H9 (cell line): ENCODE measurements around the gene ELAC1. TPM values are rescaled to one million over a fixed set of nuclear protein-coding genes. Genes with fewer than 3 reads are reported as not detected.
"Not testable (repeated sequence)": the region's sequence is repeated elsewhere in the genome, so short reads cannot be mapped to it uniquely, and the experiment has no call there.

Experiments
- DNase-seq: peaks from one replicate; pipeline ENCODE4 v3.0.0-alpha.2; 2017
- H2AFZ ChIP-seq: one replicate; pipeline ENCODE4 v1.6.1; 2013; ENCODE audit warnings: mild to moderate bottlenecking, low read length, control low read depth, moderate library complexity
- H2AK5ac ChIP-seq: 2 replicates; pipeline ENCODE4 v1.6.1; 2013; ENCODE audit warnings: low read length, control low read depth, mixed read lengths; ENCODE audit not compliant: insufficient read length
- H2BK120ac ChIP-seq: one replicate; pipeline ENCODE4 v1.6.1; 2013; ENCODE audit warnings: low read depth, mild to moderate bottlenecking, low read length, control low read depth, inconsistent platforms; ENCODE audit not compliant: poor library complexity, severe bottlenecking
- H2BK12ac ChIP-seq: 2 replicates; pipeline ENCODE4 v1.6.1; 2013; ENCODE audit warnings: low read length, control low read depth, mixed read lengths, low read depth; ENCODE audit not compliant: insufficient read length
- H2BK15ac ChIP-seq: 2 replicates; pipeline ENCODE4 v1.6.1; 2013; ENCODE audit warnings: low read depth, low read length, control low read depth
- H2BK20ac ChIP-seq: one replicate; pipeline ENCODE4 v1.6.1; 2013; ENCODE audit warnings: low read depth, mild to moderate bottlenecking, low read length, control low read depth, inconsistent platforms; ENCODE audit not compliant: poor library complexity, severe bottlenecking
- H2BK5ac ChIP-seq: 2 replicates; pipeline ENCODE4 v1.6.1; 2013; ENCODE audit warnings: low read length, control low read depth, mixed read lengths; ENCODE audit not compliant: insufficient read length
- H3K14ac ChIP-seq: 2 replicates; pipeline ENCODE4 v1.6.1; 2013; ENCODE audit warnings: low read length, control low read depth; ENCODE audit not compliant: insufficient read depth
- H3K18ac ChIP-seq: 2 replicates; pipeline ENCODE4 v1.6.1; 2013; ENCODE audit warnings: low read depth, mild to moderate bottlenecking, mixed read lengths, low read length, control low read depth; ENCODE audit not compliant: insufficient read length
- H3K23ac ChIP-seq: 2 replicates; pipeline ENCODE4 v1.6.1; 2013; ENCODE audit warnings: low read length, control low read depth, mixed read lengths, low read depth; ENCODE audit not compliant: insufficient read length
- H3K23me2 ChIP-seq: 2 replicates; pipeline ENCODE4 v1.6.1; 2013; ENCODE audit warnings: low read depth, mild to moderate bottlenecking, mixed read lengths, low read length, control low read depth; ENCODE audit not compliant: insufficient read length, poor library complexity, severe bottlenecking
- H3K27ac ChIP-seq: 2 replicates; pipeline ENCODE4 v1.5.1; 2013; ENCODE audit warnings: low read length, control low read depth, mixed read lengths, low read depth; ENCODE audit not compliant: insufficient read length
- H3K27me3 ChIP-seq: 2 replicates; pipeline ENCODE4 v1.6.1; 2013; ENCODE audit warnings: low read length, control low read depth, inconsistent platforms; ENCODE audit not compliant: insufficient read depth
- H3K4ac ChIP-seq: 2 replicates; pipeline ENCODE4 v1.6.1; 2013; ENCODE audit warnings: low read depth, mild to moderate bottlenecking, control low read depth, inconsistent platforms, low read length, moderate library complexity
- H3K4me1 ChIP-seq: 2 replicates; pipeline ENCODE4 v1.6.1; 2013; ENCODE audit warnings: low read length, control low read depth, inconsistent platforms; ENCODE audit not compliant: insufficient read depth
- H3K4me2 ChIP-seq: 2 replicates; pipeline ENCODE4 v1.6.1; 2013; ENCODE audit warnings: low read length, control low read depth, mixed read lengths; ENCODE audit not compliant: insufficient read length, insufficient read depth
- H3K56ac ChIP-seq: 2 replicates; pipeline ENCODE4 v1.6.1; 2013; ENCODE audit warnings: low read depth, mild to moderate bottlenecking, mixed read lengths, low read length, control low read depth; ENCODE audit not compliant: insufficient read length
- H3K79me1 ChIP-seq: 2 replicates; pipeline ENCODE4 v1.6.1; 2013; ENCODE audit warnings: low read depth, mild to moderate bottlenecking, moderate library complexity, low read length, control low read depth, inconsistent platforms; ENCODE audit not compliant: insufficient read depth, poor library complexity, severe bottlenecking
- H3K79me2 ChIP-seq: 2 replicates; pipeline ENCODE4 v1.6.1; 2013; ENCODE audit warnings: low read length, control low read depth, inconsistent platforms; ENCODE audit not compliant: insufficient read depth
- H3K9ac ChIP-seq: 2 replicates; pipeline ENCODE4 v1.6.1; 2013; ENCODE audit warnings: low read length, control low read depth, mixed read lengths; ENCODE audit not compliant: insufficient read length; ENCODE audit errors: extremely low read depth
- H3K9me3 ChIP-seq: one replicate; pipeline ENCODE4 v1.6.1; 2013; ENCODE audit warnings: low read depth, low read length, inconsistent platforms; ENCODE audit not compliant: control insufficient read depth
- H3T11ph ChIP-seq: one replicate; pipeline ENCODE4 v1.6.1; 2013; ENCODE audit warnings: mild to moderate bottlenecking, low read length, control low read depth, inconsistent platforms
- H4K20me1 ChIP-seq: one replicate; pipeline ENCODE4 v1.6.1; 2013; ENCODE audit not compliant: control insufficient read depth, insufficient read length, insufficient read depth
- H4K5ac ChIP-seq: 2 replicates; pipeline ENCODE4 v1.6.1; 2013; ENCODE audit warnings: low read depth, mild to moderate bottlenecking, mixed read lengths, low read length, control low read depth; ENCODE audit not compliant: insufficient read length
- H4K8ac ChIP-seq: replicated peaks from 2 replicates; pipeline ENCODE4 v1.6.1; 2013; ENCODE audit warnings: low read length, control low read depth, mixed read lengths, low read depth; ENCODE audit not compliant: insufficient read length
- H4K91ac ChIP-seq: 2 replicates; pipeline ENCODE4 v1.6.1; 2013; ENCODE audit warnings: low read depth, mild to moderate bottlenecking, moderate library complexity, mixed read lengths, low read length, control low read depth; ENCODE audit not compliant: insufficient read length
- H3K27ac Mint-ChIP-seq, 3 experiments: 2 replicates in 2 of 3; 3 replicates in 1 of 3; pipeline ENCODE4 v1.8.0; 2020 to 2021; ENCODE audit warnings: mixed read lengths in 3 of 3, mild to moderate bottlenecking in 1 of 3, moderate library complexity in 1 of 3
- H3K27me3 Mint-ChIP-seq: 2 replicates; pipeline ENCODE4 v1.8.0; 2021; ENCODE audit warnings: low read depth, mild to moderate bottlenecking, moderate library complexity, mixed read lengths
- H3K36me3 Mint-ChIP-seq, 3 experiments: 2 replicates in 2 of 3; 3 replicates in 1 of 3; pipeline ENCODE4 v1.8.0; 2020 to 2021; ENCODE audit warnings: low read depth in 3 of 3, mixed read lengths in 3 of 3; ENCODE audit not compliant: insufficient read depth in 1 of 3
- H3K4me1 Mint-ChIP-seq, 2 experiments: 2 replicates each; pipeline ENCODE4 v1.8.0; 2020; ENCODE audit warnings: mixed read lengths in 2 of 2
- H3K4me3 Mint-ChIP-seq, 2 experiments: 2 replicates in 1 of 2; 3 replicates in 1 of 2; pipeline ENCODE4 v1.8.0; 2020 to 2021; ENCODE audit warnings: mild to moderate bottlenecking in 2 of 2, mixed read lengths in 2 of 2, moderate library complexity in 1 of 2
- H3K9me3 Mint-ChIP-seq, 2 experiments: 2 replicates in 1 of 2; 3 replicates in 1 of 2; pipeline ENCODE4 v1.8.0; 2020; ENCODE audit warnings: mild to moderate bottlenecking in 2 of 2, mixed read lengths in 2 of 2, moderate library complexity in 1 of 2
- WGBS: extraction: QIAGEN DNeasy Blood & Tissue Kit; methylation state at CpG from one replicate; pipeline ENCODE4 v1.1.7; 2013; ENCODE audit warnings: missing lambda C conversion rate, low lambda C conversion rate, mixed read lengths; ENCODE audit not compliant: insufficient read length; ENCODE audit errors: extremely low coverage; 5-methylcytosine and 5-hydroxymethylcytosine counted together
- total RNA-seq: library from RNA; stranded (reverse); gene quantifications from 2 replicates; pipeline ENCODE4 v1.2.1, GENCODE V29; 2021
- TF ChIP-seq, protein P1 (sequence below): fragments of 200-600 bp; sonication (generic); conservative IDR thresholded peaks from 3 replicates; pipeline ENCODE4 v1.8.0; 2021; ENCODE audit warnings: antibody characterized with exemption, mild to moderate bottlenecking

ELAC1 gene
- total RNA-seq, 1 experiment from 2014 or later = 5.7 TPM

DNA sequence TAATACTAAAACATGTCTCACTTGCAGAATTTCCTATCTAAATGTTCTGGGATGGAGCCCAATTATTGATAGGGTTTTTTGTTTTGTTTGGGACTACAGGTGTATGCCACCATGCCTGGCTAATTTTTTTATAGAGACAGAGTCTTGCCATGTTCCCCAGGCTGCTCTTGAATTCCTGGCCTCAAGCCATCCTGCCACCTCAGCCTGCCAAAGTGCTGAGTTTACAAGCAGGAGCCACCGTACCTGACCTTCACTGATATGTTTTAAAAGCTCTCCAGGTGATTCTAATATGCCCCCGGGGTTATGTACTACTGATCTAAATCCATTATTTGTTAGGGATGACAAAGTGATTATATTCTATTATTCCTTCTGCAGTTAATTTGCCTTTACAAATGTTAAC is 2.2 kb downstream of the ELAC1 start:
- no peaks in the 10 kb centered on the region for H4K20me1 ChIP-seq
- no peak overlapping the region for H3K4ac ChIP-seq
- H3K27ac ChIP-seq = no peak overlapping the region
- H3K23me2 ChIP-seq = peaks cover 10% of the 10 kb centered on the region
- H2BK20ac ChIP-seq = no peak overlapping the region
- TF ChIP-seq, protein P1, sequence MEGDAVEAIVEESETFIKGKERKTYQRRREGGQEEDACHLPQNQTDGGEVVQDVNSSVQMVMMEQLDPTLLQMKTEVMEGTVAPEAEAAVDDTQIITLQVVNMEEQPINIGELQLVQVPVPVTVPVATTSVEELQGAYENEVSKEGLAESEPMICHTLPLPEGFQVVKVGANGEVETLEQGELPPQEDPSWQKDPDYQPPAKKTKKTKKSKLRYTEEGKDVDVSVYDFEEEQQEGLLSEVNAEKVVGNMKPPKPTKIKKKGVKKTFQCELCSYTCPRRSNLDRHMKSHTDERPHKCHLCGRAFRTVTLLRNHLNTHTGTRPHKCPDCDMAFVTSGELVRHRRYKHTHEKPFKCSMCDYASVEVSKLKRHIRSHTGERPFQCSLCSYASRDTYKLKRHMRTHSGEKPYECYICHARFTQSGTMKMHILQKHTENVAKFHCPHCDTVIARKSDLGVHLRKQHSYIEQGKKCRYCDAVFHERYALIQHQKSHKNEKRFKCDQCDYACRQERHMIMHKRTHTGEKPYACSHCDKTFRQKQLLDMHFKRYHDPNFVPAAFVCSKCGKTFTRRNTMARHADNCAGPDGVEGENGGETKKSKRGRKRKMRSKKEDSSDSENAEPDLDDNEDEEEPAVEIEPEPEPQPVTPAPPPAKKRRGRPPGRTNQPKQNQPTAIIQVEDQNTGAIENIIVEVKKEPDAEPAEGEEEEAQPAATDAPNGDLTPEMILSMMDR = no peak
- H3K27me3 ChIP-seq = no peaks in the 10 kb centered on the region
- DNase-seq = no peak
- H4K8ac ChIP-seq = no peak overlapping the region
- no peak overlapping the region for H3T11ph ChIP-seq
- H4K5ac ChIP-seq = no peak overlapping the region
- Mint-ChIP-seq H3K9me3 (peaks cover 2 to 7% of the 10 kb centered on the region in 2 experiments; a peak in 3 of 5 replicates), H3K27ac (peak overlapping the region in 1 of 3 experiments; percentile 91; a peak in 2 of 7 replicates), H3K27me3 (no peaks in the 10 kb centered on the region; the same call in 1 of the 2 replicates), H3K36me3 (peaks cover 3 to 9% (median 5%) of the 10 kb centered on the region in 3 experiments; a peak in 6 of 7 replicates), H3K4me1 (peaks cover 23 to 25% of the 10 kb centered on the region in 2 experiments), H3K4me3 (no peak overlapping the region)
- no peak overlapping the region for H2BK5ac ChIP-seq
- H3K79me2 ChIP-seq = no peaks in the 10 kb centered on the region
- no peak overlapping the region for H2AK5ac ChIP-seq
- no peaks in the 10 kb centered on the region for H3K9me3 ChIP-seq
- H3K4me2 ChIP-seq = no peak overlapping the region
- no peak overlapping the region for H3K18ac ChIP-seq
- no peak overlapping the region for H2BK12ac ChIP-seq
- H3K79me1 ChIP-seq = no peaks in the 10 kb centered on the region
- no peak overlapping the region for H2BK120ac ChIP-seq
- no peak overlapping the region for H2BK15ac ChIP-seq
- H3K56ac ChIP-seq = no peak overlapping the region
- H3K23ac ChIP-seq = no peak overlapping the region
- H2AFZ ChIP-seq = no peak overlapping the region
- no peak overlapping the region for H3K14ac ChIP-seq
- WGBS = no CpG with 5 or more reads among the region's 2 CpGs
- no peak overlapping the region for H3K9ac ChIP-seq
- H3K4me1 ChIP-seq = peaks cover 2% of the 10 kb centered on the region; the same call in 1 of the 2 replicates
- H4K91ac ChIP-seq = no peak overlapping the region

DNA sequence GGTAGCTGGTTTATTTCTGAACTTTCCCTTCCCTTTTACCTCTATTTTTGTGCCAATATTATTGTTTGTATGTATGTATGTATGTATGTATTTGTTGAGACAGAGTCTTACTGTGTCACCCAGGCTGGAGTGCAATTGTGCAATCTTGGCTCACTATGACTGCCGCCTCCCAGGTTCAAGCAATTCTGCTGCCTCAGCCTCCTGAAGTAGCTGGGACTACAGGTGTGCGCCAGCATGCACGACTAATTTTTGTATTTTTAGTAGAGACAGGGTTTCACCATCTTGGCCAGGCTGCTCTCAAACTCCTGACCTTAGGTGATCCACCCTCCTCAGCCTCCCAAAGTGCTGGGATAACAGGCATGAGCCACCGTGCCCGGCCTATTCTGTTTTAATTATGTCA is 4.6 kb downstream of the ELAC1 start:
- DNase-seq, H4K8ac ChIP-seq: not testable (repeated sequence)

More for the DNA sequence above, 4.6 kb downstream of the ELAC1 start:
- not testable (repeated sequence) for H3K9ac ChIP-seq, H3K23ac ChIP-seq, H3K14ac ChIP-seq, H3K79me2 ChIP-seq, H3K79me1 ChIP-seq, H2AFZ ChIP-seq, H3K23me2 ChIP-seq, H2BK12ac ChIP-seq, H3K4me2 ChIP-seq, H4K20me1 ChIP-seq, H3K27me3 ChIP-seq, H3K27me3 Mint-ChIP-seq, H3K4ac ChIP-seq, H2BK15ac ChIP-seq, H3K4me1 ChIP-seq, H3K56ac ChIP-seq, H2BK20ac ChIP-seq, H3K18ac ChIP-seq, H3K9me3 ChIP-seq, H4K91ac ChIP-seq, H2AK5ac ChIP-seq, H2BK5ac ChIP-seq, H3T11ph ChIP-seq, H3K4me3 Mint-ChIP-seq, H4K5ac ChIP-seq, H3K27ac ChIP-seq, H2BK120ac ChIP-seq
- H3K36me3 Mint-ChIP-seq = peaks cover 25 to 30% (median 25%) of the 10 kb centered on the region in 3 experiments
- peaks cover 16 to 17% of the 10 kb centered on the region in 2 experiments for H3K9me3 Mint-ChIP-seq
- 0 out of 7 replicates have a peak overlapping the region, but pooled peaks of 1 of the 3 experiments have one; percentile 1 for H3K27ac Mint-ChIP-seq
- peaks cover 22 to 23% of the 10 kb centered on the region in 2 experiments for H3K4me1 Mint-ChIP-seq
- no CpG with 5 or more reads among the region's 5 CpGs for WGBS
